Peyer's patch (tissue), 4 donors: ENCODE data around the gene BPIFB4.

Source experiments
- POLR2A ChIP-seq, 2 donors: fragments of 450-650 bp; IDR thresholded peaks; one replicate each; pipeline ENCODE4 v1.5.1; 2017; ENCODE audit warnings: antibody characterized with exemption in 2 of 2, mild to moderate bottlenecking in 2 of 2, moderate library complexity in 2 of 2
- TF ChIP-seq, protein P1 (sequence below), 6 experiments: fragments of 450-650 bp in 4 of 6; fragments of 200-600 bp in 2 of 6; sonication (generic) in 1 of 6; IDR thresholded peaks; one replicate each; pipeline ENCODE4 v1.5.1; 2017 to 2019; ENCODE audit warnings: antibody characterized with exemption in 6 of 6, mild to moderate bottlenecking in 3 of 6, moderate library complexity in 1 of 6

DNA sequence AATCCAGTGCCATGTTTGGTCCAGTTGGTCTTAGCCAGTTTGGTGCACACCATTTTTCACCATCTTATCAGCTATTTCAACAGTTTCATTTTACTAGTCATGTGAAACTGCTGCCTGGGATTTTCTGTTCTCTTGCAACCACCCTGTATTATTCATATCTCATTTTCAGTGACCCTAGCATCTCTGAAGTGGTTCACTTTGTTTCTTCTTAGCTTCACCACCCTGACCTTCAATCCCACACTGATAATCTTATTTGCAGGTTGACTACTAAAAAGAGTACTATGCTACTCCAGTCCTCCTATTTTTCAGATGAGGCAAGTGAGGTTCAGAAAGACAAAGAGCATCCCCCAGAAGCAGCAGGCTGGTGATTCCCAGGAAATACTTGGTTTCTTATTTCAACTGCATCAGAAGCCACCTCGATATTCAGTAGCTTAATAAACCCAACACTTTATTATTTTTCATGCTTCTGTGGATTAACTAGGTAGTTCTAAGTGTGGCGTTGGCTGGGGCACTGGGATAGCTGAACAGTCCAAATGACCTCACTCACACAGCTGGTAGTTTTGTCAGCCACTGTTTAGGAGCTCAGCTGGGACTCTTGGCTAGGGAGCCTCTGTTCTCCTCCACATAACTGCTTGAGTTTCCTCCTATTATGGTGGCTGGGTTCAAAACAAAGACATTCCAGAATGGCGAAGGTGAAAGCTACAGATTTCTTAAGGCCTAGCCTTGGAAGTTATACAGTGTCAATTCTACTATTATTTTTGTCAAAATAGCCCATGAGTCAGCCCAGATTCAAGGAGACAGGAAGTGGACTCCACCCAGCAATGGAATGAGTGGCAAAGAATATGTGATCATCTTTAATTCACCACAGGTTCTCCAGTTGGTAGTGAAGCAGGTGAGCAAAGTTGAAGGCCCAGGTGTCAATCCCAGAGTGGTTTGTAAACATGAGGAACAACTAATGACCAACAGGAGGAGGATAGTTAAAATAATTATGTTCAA lies 40.6 kb downstream of the BPIFB4 start:
- TF ChIP-seq, protein P1, sequence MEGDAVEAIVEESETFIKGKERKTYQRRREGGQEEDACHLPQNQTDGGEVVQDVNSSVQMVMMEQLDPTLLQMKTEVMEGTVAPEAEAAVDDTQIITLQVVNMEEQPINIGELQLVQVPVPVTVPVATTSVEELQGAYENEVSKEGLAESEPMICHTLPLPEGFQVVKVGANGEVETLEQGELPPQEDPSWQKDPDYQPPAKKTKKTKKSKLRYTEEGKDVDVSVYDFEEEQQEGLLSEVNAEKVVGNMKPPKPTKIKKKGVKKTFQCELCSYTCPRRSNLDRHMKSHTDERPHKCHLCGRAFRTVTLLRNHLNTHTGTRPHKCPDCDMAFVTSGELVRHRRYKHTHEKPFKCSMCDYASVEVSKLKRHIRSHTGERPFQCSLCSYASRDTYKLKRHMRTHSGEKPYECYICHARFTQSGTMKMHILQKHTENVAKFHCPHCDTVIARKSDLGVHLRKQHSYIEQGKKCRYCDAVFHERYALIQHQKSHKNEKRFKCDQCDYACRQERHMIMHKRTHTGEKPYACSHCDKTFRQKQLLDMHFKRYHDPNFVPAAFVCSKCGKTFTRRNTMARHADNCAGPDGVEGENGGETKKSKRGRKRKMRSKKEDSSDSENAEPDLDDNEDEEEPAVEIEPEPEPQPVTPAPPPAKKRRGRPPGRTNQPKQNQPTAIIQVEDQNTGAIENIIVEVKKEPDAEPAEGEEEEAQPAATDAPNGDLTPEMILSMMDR (IDR thresholded peaks at IDR 0.05), result no peak
- no peak for TF ChIP-seq POLR2A (IDR thresholded peaks at IDR 0.05)
